Loucy (cell line): ENCODE measurements around the gene PRUNE2.

ENCODE experiments used
- CTCF ChIP-seq: fragments of 200-600 bp; sonication (generic); conservative IDR thresholded peaks from 2 replicates; pipeline ENCODE4 v1.5.1; 2014; ENCODE audit warnings: mild to moderate bottlenecking, antibody characterized with exemption, low read length
- EZH2phosphoT487 ChIP-seq: fragments of 200-600 bp; IDR thresholded peaks from 2 replicates; pipeline ENCODE4 v1.6.1; 2018; ENCODE audit warnings: antibody characterized with exemption, mild to moderate bottlenecking, moderate library complexity, borderline replicate concordance

- TF ChIP-seq CTCF: no peak
- no peak for TF ChIP-seq EZH2phosphoT487
Observed at GRCh38 chr9:76607730-76608436, 298.0 kb downstream of the PRUNE2 start.
